Breast epithelium (tissue), 3 donors: ENCODE results near the gene GPR137.

ENCODE experiments used
- POLR2A ChIP-seq: fragments of 450-650 bp; IDR thresholded peaks from one replicate; pipeline ENCODE4 v1.6.1; 2016; ENCODE audit warnings: antibody characterized with exemption, mild to moderate bottlenecking, moderate library complexity
- POLR2AphosphoS5 ChIP-seq, 3 donors: sonication (generic); formaldehyde crosslinking; IDR thresholded peaks; one replicate each; pipeline ENCODE4 v1.6.1; 2017; ENCODE audit warnings: antibody characterized with exemption in 3 of 3
- TF ChIP-seq, protein P1 (sequence below), 3 donors: fragments of 450-650 bp; IDR thresholded peaks; one replicate each; pipeline ENCODE4 v1.5.1; 2016 to 2017; ENCODE audit warnings: antibody characterized with exemption in 3 of 3, mild to moderate bottlenecking in 3 of 3, moderate library complexity in 3 of 3

DNA sequence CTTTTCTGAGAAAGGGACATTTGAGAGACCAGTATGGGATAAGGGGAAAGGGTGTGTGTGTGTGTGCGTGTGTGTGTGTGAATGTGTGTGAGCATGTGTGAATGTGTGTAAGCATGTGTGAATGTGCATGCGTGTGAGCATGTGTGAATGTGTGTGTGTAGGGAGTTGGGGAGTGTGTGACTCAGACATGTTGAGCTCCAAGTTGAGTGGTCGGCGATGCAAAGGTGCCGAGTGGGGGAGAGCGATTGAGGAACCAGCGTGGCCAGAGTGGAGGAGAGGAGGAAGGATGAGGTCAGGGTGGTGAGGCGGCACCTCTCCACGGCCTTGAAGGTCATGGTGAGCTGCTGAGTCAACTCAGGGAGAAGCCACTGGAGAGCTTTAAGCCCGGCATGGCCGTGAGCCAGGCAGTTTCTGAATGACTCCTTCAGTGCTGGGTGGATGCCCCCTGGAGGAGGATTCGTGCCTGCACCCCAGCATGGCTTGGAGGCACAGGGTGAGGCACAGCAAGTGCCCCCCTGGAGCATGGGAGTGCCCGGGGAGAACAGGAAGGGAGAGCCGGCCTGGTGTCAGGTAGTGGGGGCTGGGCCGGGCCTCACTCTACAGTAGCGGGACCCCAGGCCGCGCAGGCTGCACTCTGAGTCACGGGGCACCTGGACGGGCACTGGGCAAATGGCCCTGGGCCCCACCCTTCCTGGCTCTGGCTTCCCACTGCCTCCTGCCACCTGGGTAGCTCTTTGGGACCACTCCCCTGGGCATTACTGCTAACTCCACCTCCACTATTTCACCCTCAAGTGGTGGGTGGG lies 46.1 kb downstream of the GPR137 start:
- TF ChIP-seq, protein P1, sequence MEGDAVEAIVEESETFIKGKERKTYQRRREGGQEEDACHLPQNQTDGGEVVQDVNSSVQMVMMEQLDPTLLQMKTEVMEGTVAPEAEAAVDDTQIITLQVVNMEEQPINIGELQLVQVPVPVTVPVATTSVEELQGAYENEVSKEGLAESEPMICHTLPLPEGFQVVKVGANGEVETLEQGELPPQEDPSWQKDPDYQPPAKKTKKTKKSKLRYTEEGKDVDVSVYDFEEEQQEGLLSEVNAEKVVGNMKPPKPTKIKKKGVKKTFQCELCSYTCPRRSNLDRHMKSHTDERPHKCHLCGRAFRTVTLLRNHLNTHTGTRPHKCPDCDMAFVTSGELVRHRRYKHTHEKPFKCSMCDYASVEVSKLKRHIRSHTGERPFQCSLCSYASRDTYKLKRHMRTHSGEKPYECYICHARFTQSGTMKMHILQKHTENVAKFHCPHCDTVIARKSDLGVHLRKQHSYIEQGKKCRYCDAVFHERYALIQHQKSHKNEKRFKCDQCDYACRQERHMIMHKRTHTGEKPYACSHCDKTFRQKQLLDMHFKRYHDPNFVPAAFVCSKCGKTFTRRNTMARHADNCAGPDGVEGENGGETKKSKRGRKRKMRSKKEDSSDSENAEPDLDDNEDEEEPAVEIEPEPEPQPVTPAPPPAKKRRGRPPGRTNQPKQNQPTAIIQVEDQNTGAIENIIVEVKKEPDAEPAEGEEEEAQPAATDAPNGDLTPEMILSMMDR (IDR thresholded peaks at IDR 0.05) = no peak
- TF ChIP-seq POLR2A (no peak), POLR2AphosphoS5 (IDR thresholded peaks at IDR 0.05) (no peak)
